HL-60 (cell line): ENCODE data around the gene IKBKG.

Experiments
- DNase-seq, 2 experiments: peaks; one replicate each; pipeline ENCODE4 v3.0.0-alpha.2; 2010 to 2020; ENCODE audit warnings: low read depth in 1 of 2, low spot score in 1 of 2
- H3K27ac ChIP-seq: fragments of 250-450 bp; sonication (Bioruptor Pico); replicated peaks from 2 replicates; pipeline ENCODE4 v1.5.1; 2020; ENCODE audit warnings: mild to moderate bottlenecking, moderate library complexity
- H3K27me3 ChIP-seq: fragments of 250-450 bp; sonication (Bioruptor Pico); 2 replicates; pipeline ENCODE4 v1.5.1; 2021; ENCODE audit warnings: mild to moderate bottlenecking, moderate library complexity; ENCODE audit not compliant: insufficient read depth, poor library complexity, severe bottlenecking
- H3K4me3 ChIP-seq: replicated peaks from 2 replicates; pipeline ENCODE4 v1.5.1; 2011; ENCODE audit warnings: mild to moderate bottlenecking, control low read depth, low read length; ENCODE audit not compliant: insufficient read depth
- CTCF ChIP-seq: IDR thresholded peaks from one replicate; pipeline ENCODE4 v1.5.1; 2011; ENCODE audit warnings: low read length, control low read depth, inconsistent platforms; ENCODE audit not compliant: insufficient read depth
- GABPA ChIP-seq: IDR thresholded peaks from 2 replicates; pipeline ENCODE4 v1.6.1; 2012; ENCODE audit warnings: low read depth
- POLR2AphosphoS5 ChIP-seq: IDR thresholded peaks from 2 replicates; pipeline ENCODE4 v1.6.1; 2012; ENCODE audit warnings: low read depth
- REST ChIP-seq: IDR thresholded peaks from 2 replicates; pipeline ENCODE4 v1.6.1; 2012; ENCODE audit warnings: low read depth; ENCODE audit not compliant: insufficient replicate concordance
- SPI1 ChIP-seq: IDR thresholded peaks from 2 replicates; pipeline ENCODE4 v1.6.1; 2012; ENCODE audit warnings: low read depth, mild to moderate bottlenecking, borderline replicate concordance

Gene IKBKG

GRCh38 chrX:154546354-154547244 is 821 bp upstream of the IKBKG start, which contains the start of gene G6PD:
Gene G6PD (minus strand): TSS chrX:154546846. CDS start chrX:154546155, 691 bp downstream.
- no peaks in the 10 kb centered on the region for H3K27me3 ChIP-seq
- H3K4me3 ChIP-seq, result peak within 1 kb of the TSS; percentile 50
- peak within 1 kb of the TSS; percentile 89 for H3K27ac ChIP-seq
- no peak for TF ChIP-seq REST
- no peak for TF ChIP-seq GABPA
- peak; percentile 35; the same call in 1 of the 2 replicates for TF ChIP-seq SPI1
- peak; percentile 38; the same call in 1 of the 2 replicates for TF ChIP-seq POLR2AphosphoS5
- no peak for TF ChIP-seq CTCF
- DNase-seq, result peak in 1 of 2 experiments; percentile 58

- peak overlapping the region; percentile 89 for H3K27ac ChIP-seq
- TF ChIP-seq CTCF (no peak), REST (no peak), POLR2AphosphoS5 (no peak), GABPA (no peak), SPI1 (no peak)
- peak overlapping the region; percentile 50 for H3K4me3 ChIP-seq
- no peak for DNase-seq
- no peaks in the 10 kb centered on the region for H3K27me3 ChIP-seq
Measured at GRCh38 chrX:154548028-154548316, 552 bp downstream of the IKBKG start.

GRCh38 chrX:154549766-154550165 is 2.3 kb downstream of the IKBKG start:
- no peaks in the 10 kb centered on the region for H3K27me3 ChIP-seq
- H3K4me3 ChIP-seq, result no peak overlapping the region
- no peak overlapping the region for H3K27ac ChIP-seq
- DNase-seq, result no peak
- TF ChIP-seq CTCF (no peak), SPI1 (no peak)
